DMS153 treated with DMSO at 0.1 percent for 48 hours (cell line): ENCODE measurements around the gene SLC24A4.

Experiments used
- DNase-seq: peaks from one replicate; lab custom pipeline; 2025; ENCODE audit not compliant: unreplicated experiment; lab: John Stamatoyannopoulos, UW

Gene SLC24A4

DNA sequence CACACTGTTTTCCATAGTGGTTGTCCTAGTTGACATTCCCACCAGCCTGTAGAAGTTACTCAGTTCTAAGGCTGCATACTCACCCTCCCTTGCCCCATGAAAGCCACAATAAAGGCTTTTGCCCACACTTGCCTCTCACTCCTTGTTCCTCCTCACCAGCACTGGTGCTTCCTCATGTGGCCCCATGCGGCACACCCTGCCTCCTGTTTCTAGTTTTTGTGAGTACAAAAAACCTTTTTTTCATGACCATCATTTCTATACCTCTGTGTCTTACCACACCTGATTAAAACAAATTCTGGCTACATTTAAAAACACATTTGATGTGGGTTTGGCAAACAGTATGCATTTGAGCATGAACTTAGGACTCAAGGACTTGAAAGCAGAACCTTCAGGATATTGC, 149.9 kb downstream of the SLC24A4 start:
- no peak for DNase-seq

DNA sequence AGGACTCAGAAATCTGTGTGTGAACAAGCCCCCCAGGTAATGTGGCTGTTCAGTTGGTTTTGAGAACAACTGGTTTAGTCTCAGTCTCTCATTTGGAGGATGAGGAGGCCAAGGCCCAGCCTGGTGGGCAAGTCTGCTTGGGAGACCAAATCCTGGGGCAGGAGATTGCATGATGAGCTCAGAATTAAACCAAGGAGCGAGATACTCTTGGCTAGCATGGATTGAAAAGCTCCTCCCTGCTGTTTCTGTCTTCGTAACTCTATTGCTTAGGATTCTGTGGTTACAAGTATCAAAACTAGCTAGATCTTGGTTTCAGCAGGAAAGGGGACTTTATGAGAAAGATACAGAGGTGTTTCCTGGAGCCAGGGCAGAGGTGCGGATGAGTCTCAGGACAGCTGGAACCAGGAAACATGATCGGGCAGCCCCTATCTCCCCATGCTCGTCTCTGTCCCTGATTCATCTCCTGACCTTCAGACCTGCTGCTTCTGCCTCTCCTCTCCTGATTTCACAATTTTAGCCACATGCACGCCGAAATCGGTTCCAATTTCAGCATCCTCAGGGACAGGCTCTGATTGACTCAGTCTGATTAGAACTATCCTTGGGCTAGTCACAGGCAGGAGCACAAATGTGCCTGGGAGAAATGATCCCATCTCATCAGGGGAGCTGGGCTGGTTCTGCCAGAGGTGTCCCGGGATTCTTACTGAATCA, 150.4 kb downstream of the SLC24A4 start:
- no peak for DNase-seq

DNA sequence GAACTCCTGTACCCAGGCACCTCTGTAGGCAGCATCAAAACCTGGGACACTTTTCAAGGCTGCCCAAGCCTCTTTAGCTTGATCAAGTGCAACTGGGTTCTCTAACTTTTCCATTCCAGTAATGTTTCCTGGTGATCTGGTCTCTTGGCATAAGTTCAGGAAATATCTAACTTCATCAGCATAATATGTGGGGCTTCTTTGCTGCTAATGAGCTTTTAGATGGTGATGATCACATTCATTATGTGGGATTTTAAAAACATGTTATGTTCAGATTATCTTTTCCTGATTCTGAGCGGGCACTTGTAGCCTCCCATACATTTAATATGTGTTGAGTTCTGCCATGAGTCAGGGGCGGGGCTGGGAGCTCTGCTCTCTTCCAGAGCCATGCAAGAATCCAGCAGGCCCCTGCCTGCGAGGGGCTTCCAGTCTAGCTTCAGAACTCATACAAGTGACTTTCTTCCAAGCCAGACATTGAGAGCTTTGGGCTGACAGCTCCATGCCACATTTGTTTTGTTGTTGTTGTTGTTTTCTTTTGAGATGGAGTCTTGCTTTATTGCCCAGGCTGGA, 151.1 kb downstream of the SLC24A4 start:
- DNase-seq, result no peak

DNA sequence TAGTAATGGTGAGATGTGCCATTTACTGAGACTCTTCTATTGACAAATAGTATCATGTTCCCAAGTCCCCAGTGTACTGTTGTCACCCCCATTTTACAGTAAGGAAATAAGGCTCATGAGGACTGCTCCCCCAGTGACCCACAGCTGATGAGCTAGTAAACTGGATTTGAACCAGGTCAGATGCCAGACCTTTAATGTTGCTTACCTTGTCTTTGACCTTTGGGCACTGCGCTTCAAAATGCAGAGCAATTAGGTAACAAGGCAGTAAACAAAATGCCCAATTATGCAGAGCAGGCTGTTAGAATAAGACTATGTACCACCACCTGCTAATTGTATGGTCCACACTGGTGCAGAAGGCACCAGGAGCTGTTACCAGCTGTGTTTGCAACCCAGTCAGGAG, 152.1 kb downstream of the SLC24A4 start:
- DNase-seq, result no peak

DNA sequence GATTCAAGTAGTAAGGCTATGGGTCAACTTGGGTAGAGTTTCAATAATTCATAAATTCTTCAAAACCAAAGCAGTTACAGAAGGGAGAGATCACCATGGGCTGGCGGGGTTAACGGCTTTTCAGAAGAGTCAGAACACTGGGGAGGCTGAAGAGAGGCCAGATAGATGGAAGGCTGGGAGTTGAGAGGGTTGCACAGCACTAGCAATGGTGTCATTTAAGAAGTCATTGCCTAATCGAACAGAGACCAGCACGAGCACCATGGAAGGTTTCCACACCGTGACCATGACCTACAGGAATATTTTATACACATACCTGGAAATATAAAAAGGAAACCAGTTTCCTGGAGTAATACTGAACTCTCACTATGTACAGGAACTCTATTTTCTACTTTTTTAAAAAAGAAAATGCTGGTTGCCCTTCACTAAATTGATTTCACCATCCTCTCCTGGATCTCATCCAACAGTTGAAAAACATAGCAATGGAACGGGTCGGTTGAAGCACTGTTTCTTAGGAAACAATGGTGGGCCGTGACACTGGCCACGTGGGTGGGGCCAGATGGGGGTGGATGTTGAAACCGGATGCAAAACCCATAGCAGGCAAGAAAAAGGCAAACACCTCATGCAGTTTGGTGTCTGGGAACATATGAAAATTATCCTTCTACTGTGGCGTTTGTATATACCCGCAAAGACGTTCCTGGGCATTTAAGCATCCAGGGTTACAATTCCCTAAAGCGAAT, 152.7 kb downstream of the SLC24A4 start:
- DNase-seq, result no peak

DNA sequence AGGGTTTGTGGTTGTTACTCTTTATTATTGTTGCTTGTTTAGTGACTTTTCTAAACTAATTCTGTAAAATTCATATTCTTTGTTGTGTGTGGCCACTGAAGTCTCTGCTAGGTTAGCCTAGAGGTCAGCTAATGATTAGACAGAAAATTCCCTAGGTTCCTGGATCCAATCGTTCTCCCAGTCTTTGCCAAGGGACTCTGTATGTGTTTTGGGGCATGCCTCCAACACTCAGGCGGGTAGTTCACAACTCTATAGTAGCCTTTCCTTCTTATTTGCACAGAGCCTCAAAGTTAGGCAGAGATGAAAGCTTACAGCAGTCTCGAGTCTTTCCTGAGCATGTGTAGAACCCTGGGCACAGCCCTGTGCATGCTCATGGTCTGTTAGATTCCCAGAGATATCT, 157.9 kb downstream of the SLC24A4 start:
- DNase-seq, result no peak

DNA sequence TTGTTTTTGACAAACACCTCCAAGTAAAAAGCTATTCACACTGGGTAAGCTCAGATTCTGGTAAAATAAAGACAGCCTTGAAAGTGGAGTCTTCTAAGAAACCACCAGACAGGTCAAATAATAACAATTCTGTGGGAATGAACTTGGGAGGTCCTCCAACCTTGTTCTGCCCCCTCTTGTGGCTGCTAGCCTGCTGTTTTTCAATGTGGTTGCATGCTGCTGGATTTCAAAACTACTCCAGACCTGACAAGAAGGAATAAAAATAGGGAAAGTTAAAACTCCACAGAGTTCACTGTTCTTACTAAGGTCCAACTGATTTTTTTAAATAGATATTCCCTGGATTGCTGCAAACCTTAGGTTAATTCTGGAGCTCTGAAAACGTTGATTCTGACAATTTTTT, 158.4 kb downstream of the SLC24A4 start:
- no peak for DNase-seq

DNA sequence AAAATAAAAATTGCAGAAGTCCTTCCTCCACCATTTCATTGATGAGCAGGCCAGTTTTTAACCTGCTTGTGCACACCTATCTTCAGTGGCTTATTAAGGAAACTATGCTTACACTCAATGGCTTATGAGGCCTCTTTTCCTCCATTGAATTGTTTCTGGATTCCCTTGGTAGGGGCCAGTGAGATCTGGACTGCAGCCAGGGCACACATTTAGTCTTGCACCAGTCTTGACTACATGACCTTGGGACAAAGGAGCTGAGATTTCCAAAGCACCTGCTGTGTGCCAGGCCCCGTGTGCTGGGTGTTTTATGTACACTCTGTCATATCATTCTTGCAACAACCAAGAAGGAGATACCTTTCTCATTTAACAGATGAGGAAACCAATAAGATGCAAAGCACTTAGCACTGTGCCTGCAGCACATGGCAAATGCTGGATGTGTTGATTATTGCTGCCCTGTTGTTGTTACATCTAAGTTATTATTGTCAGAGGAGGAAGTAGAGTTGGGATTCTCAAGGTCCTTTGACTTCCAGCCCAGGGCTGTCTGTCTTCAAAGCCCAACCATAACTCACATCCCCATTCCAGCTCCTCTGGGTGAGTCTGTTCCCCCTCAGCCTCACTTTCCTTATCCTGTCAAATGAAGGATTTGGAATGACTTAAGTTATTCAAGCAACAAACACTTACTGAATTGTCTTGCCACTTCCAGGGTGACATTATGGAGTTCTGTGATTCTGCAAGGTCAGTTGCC, 159.0 kb downstream of the SLC24A4 start:
- no peak for DNase-seq

DNA sequence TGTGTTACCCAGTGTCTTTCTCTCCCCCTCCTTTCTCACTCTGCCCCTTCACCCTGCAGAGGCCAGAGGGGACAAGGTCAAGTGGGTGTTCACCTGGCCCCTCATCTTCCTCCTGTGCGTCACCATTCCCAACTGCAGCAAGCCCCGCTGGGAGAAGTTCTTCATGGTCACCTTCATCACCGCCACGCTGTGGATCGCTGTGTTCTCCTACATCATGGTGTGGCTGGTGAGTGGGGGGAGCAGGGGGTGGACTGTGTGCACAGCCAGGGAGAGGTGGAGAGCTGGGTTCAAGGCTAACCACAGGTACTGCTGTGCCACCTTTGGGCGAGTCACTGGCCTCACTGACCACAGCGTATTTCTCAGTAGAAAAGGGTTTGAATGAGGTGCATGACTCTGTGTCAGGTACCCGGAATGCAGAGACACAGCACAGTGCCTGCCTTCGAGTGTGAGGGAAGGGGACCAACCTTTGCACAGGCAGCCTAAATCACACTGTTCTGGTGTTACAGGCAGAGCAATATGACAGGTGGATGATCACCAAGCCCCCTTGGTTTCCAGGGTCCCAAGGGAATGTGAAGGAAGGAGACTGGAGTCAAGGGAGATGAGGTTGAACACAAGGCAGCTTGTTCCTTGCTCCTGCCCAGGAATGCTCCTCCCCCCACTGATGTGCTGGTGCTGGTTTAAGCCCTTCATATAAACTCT, 159.8 kb downstream of the SLC24A4 start:
- no peak for DNase-seq

DNA sequence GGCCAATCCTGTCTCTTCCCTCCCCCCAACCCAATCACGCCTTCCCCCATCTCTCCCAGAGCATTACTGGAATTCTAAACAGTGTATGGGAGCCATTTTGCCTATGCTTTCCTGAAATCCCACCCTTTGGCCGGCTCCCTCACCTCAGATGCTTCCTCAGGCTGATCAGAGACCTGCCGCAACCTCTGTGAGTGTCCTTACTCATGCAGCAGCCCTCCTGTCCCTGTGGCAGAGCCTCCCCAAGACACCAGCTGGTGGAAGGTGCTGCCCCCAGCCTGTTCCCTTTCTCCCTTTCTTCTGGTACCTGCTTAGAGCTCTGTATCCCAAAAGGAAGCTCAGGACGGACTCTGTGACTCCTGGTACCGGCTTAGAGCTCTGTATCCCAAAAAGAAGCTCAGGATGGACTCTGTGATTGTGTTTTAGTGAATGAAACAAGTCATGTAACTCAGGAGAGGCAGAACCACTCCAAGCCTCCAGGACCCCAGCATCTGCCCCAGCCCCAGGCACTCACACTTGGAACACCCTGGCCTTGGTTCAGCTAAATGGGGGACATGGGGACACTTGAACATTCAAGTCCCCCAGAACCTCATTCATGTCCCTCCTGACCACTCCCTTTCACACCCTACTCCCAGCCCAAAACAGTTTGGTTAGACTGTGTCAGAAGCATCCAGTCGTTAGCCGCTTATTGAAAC, 161.3 kb downstream of the SLC24A4 start:
- DNase-seq, result no peak

DNA sequence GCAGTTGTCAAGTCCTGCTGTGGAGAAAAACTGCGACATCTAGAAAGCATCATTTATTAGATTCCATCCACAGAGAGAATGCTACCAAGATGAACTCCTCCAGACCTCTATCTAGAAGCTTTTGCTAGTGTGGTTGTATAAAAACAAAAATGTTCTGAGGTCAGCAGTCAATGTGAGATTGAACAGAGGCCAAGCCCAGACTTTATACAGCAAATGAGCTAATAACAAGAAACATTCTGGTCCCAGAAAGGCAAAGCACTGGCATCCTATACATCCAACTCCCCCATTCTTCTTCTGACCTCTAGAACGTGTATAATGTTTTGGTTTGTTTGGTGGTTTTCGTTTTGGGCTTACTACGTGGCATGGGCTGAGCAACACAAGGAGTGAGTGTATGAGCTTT, 163.9 kb downstream of the SLC24A4 start:
- no peak for DNase-seq

DNA sequence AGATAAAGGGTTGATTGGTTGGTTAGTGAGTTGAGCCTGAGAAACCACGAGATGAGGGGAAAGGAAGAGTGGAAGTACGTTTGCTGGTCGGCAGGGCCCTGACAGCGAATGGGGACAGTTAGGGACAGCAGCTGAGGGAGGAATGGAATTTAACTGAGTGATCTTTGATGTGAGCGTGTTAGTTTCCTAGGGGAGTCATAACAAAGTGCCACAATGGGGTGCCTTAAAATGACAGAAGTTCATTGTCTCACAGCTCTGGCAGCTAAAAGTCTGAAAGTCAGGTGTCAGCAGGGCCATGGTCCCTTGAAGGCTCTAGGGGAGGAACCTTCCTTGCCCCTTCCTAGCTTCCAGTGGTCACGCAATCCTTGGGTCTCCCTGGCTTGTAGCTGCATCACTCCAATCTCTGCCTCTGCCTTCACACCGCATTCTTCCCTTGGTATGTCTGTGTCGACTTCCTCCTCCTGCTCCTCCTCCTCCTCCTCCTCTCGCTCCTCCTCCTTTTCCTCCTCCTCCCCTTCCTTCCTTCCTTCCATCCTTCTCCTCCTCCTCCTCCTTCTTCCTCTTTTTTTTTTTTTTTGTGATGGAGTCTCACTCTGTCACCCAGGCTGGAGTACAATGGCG, 164.7 kb downstream of the SLC24A4 start:
- no peak for DNase-seq

DNA sequence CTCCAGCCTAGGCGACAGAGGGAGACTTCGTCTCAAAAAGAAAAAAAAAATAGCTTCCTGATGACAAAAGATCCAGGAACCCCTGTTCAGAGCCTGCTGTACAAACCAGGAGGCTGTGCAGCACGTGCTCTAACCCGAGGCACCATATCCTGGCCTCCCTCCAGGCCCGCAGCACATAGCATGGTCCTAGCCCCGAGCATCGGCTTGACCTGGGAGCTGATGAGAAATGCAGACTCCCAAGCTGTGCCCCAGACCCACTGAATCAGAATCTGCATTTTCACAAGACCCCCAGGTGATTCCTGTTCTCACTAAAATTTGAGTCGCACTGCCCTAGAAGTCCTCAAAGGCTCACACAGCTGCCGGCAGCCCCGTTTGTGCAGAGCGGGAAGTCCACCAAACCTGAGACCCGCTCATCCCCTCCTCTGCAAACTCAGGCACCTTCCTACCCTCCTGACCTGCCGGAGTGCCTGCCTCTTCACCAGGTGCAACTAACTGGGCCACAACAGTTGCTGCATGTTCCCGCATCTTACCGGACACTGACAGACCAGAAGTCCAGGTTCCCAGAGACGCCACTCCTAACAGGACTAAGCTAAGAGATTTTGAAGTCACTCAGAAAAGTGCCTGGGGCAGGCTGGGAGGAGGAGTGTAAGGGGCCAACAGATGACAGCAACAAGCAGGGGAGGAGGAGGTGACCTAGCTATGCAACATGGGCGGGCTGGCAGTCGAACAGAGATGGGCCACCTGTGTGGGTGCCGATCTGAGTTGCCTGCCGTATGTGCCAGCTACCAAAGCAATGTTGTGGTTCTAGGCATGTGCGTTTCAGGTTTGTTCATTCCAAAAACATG, 166.7 kb downstream of the SLC24A4 start:
- no peak for DNase-seq

DNA sequence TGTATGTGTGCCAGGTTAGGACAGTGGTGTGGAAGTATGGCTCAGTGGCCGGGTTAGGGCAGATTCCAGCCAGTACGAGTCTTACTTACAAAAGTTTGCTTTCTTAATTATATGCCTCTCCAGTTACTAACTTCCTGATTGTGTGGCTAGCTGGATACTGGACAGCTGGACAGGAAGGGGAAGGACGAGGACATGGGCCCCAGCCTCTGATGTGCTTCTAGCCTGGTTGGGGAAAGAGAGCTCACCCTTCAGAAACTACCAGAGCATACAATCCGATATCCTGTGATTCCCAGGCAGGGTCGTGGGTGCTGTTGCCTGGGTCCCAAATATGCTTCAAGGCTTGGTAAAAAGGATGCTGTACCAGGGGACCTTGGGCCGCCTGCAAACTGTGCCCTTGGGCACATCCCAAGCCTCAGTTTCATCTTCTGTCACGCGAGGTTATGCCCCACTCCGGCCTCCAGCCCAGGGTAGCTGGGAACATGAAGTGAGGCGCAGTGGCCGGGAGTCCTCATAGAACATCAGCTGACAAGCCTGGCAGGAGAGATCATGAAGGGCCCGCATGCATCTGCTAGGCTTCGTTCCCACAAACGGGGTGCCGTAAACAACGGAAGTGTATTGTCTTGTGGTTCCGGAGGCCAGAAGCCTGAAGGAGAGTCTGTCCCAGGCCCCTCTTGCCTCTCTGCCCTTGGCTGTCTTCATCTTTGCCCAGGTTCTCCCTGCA, 167.4 kb downstream of the SLC24A4 start:
- no peak for DNase-seq

DNA sequence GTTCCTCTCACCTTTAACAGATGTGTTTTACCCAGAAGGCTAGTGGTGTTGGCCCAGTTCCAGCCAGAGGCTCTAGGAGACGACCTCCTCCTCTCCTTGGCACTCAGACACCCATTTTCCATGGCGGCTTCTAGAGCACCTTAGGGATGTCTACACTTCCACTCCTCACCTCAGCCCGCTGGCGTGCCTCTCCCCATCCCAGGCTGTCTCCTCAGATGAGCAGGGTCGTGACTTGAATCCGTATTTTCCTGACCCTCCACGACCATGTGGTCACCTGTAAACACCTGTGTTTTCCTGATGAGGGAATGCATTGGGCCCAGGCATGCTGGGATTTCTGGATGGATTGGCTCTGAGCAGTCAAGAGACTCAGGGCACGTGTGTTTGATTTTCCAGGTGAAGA, 168.8 kb downstream of the SLC24A4 start:
- no peak for DNase-seq

DNA sequence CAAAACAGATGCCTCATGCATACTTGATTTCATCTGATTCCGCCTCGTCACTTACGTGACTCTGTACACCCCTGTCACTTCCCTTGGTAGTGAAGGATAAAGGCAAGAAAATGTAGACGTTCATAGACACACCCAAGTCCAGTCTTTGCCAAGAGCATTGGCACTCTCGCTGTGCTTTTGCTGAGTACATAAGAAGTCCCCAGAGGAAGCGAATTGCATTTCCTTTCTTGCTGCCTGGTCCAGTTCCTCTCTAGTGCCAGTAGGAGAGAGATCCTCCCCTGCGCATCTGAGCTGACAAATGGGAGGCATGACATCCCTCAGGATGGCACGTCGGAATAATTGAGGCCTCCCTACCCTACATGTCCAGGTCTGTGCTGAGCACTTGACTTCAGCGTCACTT, 169.3 kb downstream of the SLC24A4 start:
- no peak for DNase-seq

DNA sequence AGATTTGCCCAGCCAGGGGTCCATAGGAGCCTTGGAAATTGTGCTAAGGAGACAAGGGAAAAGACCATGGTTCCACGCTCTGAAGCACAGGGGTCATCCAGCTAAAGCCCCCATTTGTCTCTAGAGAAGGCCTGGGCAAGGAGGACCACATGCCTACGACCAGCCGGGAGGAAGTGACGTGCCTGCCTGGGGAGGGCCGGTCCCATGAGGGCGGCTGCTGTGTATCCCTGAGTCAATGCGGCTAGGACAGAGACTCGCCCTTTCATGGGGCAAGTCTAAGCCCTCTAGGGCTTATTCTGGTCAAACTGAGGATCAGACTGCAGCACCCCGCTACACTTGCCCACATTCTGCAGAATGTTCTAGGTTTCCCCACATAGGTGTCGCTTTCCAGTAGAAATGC, 170.1 kb downstream of the SLC24A4 start:
- no peak for DNase-seq

DNA sequence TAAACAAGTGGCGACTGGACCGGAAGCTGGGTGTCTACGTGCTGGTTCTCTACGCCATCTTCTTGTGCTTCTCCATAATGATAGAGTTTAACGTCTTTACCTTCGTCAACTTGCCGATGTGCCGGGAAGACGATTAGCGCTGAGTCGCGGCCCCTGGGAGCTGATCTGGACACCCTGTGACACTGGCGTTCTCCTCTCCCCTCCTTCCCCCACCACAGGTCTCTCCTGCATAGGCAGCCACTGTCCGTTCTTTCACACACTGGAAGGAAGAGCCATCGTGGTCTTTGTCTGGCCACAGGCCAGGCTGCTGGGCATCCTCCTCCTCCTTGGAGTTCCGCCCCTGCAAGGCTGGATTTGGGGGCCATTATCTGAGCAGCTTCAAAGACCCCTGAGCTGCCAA, 170.5 kb downstream of the SLC24A4 start:
- DNase-seq, result no peak

DNA sequence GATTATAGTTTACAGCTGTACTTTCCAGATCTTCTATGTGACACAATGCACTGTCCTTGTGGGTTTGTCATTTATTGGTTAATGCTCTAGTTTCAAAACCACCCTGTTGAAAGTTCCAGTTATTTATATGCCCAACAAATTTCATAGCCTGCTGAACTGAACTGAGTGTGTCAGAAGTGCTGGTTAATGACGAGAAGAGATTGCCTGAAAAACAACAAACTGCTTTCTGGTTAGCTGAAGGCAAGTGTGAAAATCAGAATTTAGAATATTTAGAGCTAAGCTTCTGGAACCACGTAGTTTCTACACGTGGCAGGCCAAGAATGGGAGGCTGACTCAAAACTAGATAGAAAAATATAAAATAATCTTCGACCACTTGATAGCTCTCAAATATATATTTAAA, 171.5 kb downstream of the SLC24A4 start:
- DNase-seq, result no peak
